Memory B cell (primary cell): ENCODE data around the gene ABTB2.
"Not testable (repeated sequence)": the region's sequence is repeated elsewhere in the genome, so short reads cannot be mapped to it uniquely, and the experiment has no call there.

Source experiments
- ATAC-seq: fragments of 150-1000 bp; cut with Tn5 transposase; 2 replicates; pipeline ENCODE4 v1.10.0; 2021; ENCODE audit warnings: low read depth, mild to moderate bottlenecking, moderate library complexity
- DNase-seq, 2 donors: peaks; one replicate each; pipeline ENCODE4 v3.0.0; 2022; ENCODE audit warnings: low spot score in 2 of 2
- H3K27ac Mint-ChIP-seq: one replicate; pipeline ENCODE4 v1.8.0; 2022; ENCODE audit warnings: mild to moderate bottlenecking, moderate library complexity, mixed read lengths
- H3K27me3 Mint-ChIP-seq: one replicate; pipeline ENCODE4 v1.8.0; 2022; ENCODE audit warnings: mixed read lengths
- H3K36me3 Mint-ChIP-seq: one replicate; pipeline ENCODE4 v1.8.0; 2022; ENCODE audit warnings: mild to moderate bottlenecking, mixed read lengths
- H3K4me1 Mint-ChIP-seq: one replicate; pipeline ENCODE4 v1.8.0; 2022; ENCODE audit warnings: mixed read lengths
- H3K4me3 Mint-ChIP-seq: one replicate; pipeline ENCODE4 v1.8.0; 2022; ENCODE audit warnings: mild to moderate bottlenecking, moderate library complexity, mixed read lengths
- H3K9me3 Mint-ChIP-seq: one replicate; pipeline ENCODE4 v1.8.0; 2022; ENCODE audit warnings: mixed read lengths

The ABTB2 gene

GRCh38 chr11:34357701-34358257, at the start of gene ABTB2:
Gene ABTB2 (minus strand): TSS chr11:34358010.
- Mint-ChIP-seq H3K36me3 (no peaks in the 10 kb centered on the region), H3K27me3 (peaks cover 23% of the 10 kb centered on the region)
- ATAC-seq, result peak; percentile 87

GRCh38 chr11:34407121-34407813, 49.5 kb upstream of the ABTB2 start:
- no peak for ATAC-seq
- Mint-ChIP-seq H3K4me3 (no peak overlapping the region), H3K9me3 (peaks cover 4% of the 10 kb centered on the region), H3K27ac (no peak overlapping the region), H3K4me1 (peaks cover 10% of the 10 kb centered on the region), H3K27me3 (peaks cover 22% of the 10 kb centered on the region), H3K36me3 (peaks cover 5% of the 10 kb centered on the region)
- DNase-seq, result no peak

More at GRCh38 chr11:34357701-34358257, at the start of gene ABTB2:
- H3K9me3 Mint-ChIP-seq, result no peaks in the 10 kb centered on the region
- H3K4me3 Mint-ChIP-seq, result peak within 1 kb of the TSS; percentile 88
- peak; percentile 89 to 96 for DNase-seq
- H3K27ac Mint-ChIP-seq, result peak within 1 kb of the TSS; percentile 72
- peaks cover 17% of the 10 kb centered on the region for H3K4me1 Mint-ChIP-seq

- Mint-ChIP-seq H3K27me3 (peaks cover 22% of the 10 kb centered on the region), H3K4me3 (no peak overlapping the region), H3K27ac (no peak overlapping the region), H3K9me3 (peaks cover 1% of the 10 kb centered on the region), H3K36me3 (peaks cover 5% of the 10 kb centered on the region), H3K4me1 (peaks cover 10% of the 10 kb centered on the region)
- DNase-seq (no peak), ATAC-seq (no peak)
Measured at GRCh38 chr11:34406413-34406812, 48.6 kb upstream of the ABTB2 start.

GRCh38 chr11:34405079-34405858, 47.5 kb upstream of the ABTB2 start:
- H3K27me3 Mint-ChIP-seq, result peaks cover 22% of the 10 kb centered on the region
- ATAC-seq (no peak), DNase-seq (no peak)

GRCh38 chr11:34404280-34404679, 46.5 kb upstream of the ABTB2 start:
- peaks cover 18% of the 10 kb centered on the region for H3K27me3 Mint-ChIP-seq
- ATAC-seq, result no peak
- peaks cover 1% of the 10 kb centered on the region for H3K9me3 Mint-ChIP-seq
- no peak overlapping the region for H3K27ac Mint-ChIP-seq
- no peak for DNase-seq
- H3K4me1 Mint-ChIP-seq, result peaks cover 10% of the 10 kb centered on the region
- H3K36me3 Mint-ChIP-seq, result peaks cover 5% of the 10 kb centered on the region
- no peak overlapping the region for H3K4me3 Mint-ChIP-seq

More at GRCh38 chr11:34405079-34405858, 47.5 kb upstream of the ABTB2 start:
- peaks cover 1% of the 10 kb centered on the region for H3K9me3 Mint-ChIP-seq
- peaks cover 10% of the 10 kb centered on the region for H3K4me1 Mint-ChIP-seq
- H3K4me3 Mint-ChIP-seq, result peak overlapping the region; percentile 61
- H3K27ac Mint-ChIP-seq, result no peak overlapping the region
- H3K36me3 Mint-ChIP-seq, result peaks cover 5% of the 10 kb centered on the region

- peaks cover 14% of the 10 kb centered on the region for H3K27me3 Mint-ChIP-seq
- peaks cover 5% of the 10 kb centered on the region for H3K36me3 Mint-ChIP-seq
- H3K4me1 Mint-ChIP-seq, result peaks cover 10% of the 10 kb centered on the region
- no peak overlapping the region for H3K4me3 Mint-ChIP-seq
- DNase-seq (no peak), ATAC-seq (no peak)
- H3K27ac Mint-ChIP-seq, result no peak overlapping the region
- H3K9me3 Mint-ChIP-seq, result peaks cover 1% of the 10 kb centered on the region
Measured at GRCh38 chr11:34403431-34403830, 45.6 kb upstream of the ABTB2 start.

GRCh38 chr11:34397811-34398210, 40.0 kb upstream of the ABTB2 start:
- ATAC-seq (no peak), DNase-seq (no peak)
- H3K4me1 Mint-ChIP-seq, result no peaks in the 10 kb centered on the region
- peaks cover 13% of the 10 kb centered on the region for H3K27me3 Mint-ChIP-seq
- peaks cover 8% of the 10 kb centered on the region for H3K9me3 Mint-ChIP-seq
- no peak overlapping the region for H3K4me3 Mint-ChIP-seq
- no peak overlapping the region for H3K27ac Mint-ChIP-seq
- H3K36me3 Mint-ChIP-seq, result peaks cover 2% of the 10 kb centered on the region

- Mint-ChIP-seq H3K9me3 (peaks cover 11% of the 10 kb centered on the region), H3K27me3 (peaks cover 13% of the 10 kb centered on the region), H3K4me3 (no peak overlapping the region), H3K36me3 (peaks cover 2% of the 10 kb centered on the region), H3K27ac (no peak overlapping the region), H3K4me1 (no peaks in the 10 kb centered on the region)
- ATAC-seq (no peak), DNase-seq (no peak)
Measured at GRCh38 chr11:34397120-34397519, 39.3 kb upstream of the ABTB2 start.

GRCh38 chr11:34395916-34396550, 38.2 kb upstream of the ABTB2 start:
- Mint-ChIP-seq H3K4me1 (no peaks in the 10 kb centered on the region), H3K36me3 (peaks cover 2% of the 10 kb centered on the region), H3K27ac (no peak overlapping the region), H3K4me3 (no peak overlapping the region), H3K9me3 (peaks cover 12% of the 10 kb centered on the region), H3K27me3 (peaks cover 14% of the 10 kb centered on the region)
- ATAC-seq (no peak), DNase-seq (no peak)

- DNase-seq (no peak), ATAC-seq (no peak)
- Mint-ChIP-seq H3K4me1 (no peaks in the 10 kb centered on the region), H3K36me3 (peaks cover 2% of the 10 kb centered on the region), H3K27ac (no peak overlapping the region), H3K4me3 (no peak overlapping the region), H3K9me3 (peaks cover 12% of the 10 kb centered on the region), H3K27me3 (peaks cover 14% of the 10 kb centered on the region)
Measured at GRCh38 chr11:34394771-34395300, 37.0 kb upstream of the ABTB2 start.

GRCh38 chr11:34387653-34388052, 29.8 kb upstream of the ABTB2 start:
- Mint-ChIP-seq H3K36me3 (no peaks in the 10 kb centered on the region), H3K4me3 (no peak overlapping the region), H3K4me1 (no peaks in the 10 kb centered on the region), H3K27ac (no peak overlapping the region), H3K9me3 (peaks cover 4% of the 10 kb centered on the region), H3K27me3 (peaks cover 6% of the 10 kb centered on the region)
- ATAC-seq (no peak), DNase-seq (no peak)

- H3K36me3 Mint-ChIP-seq, DNase-seq, ATAC-seq, H3K4me1 Mint-ChIP-seq, H3K9me3 Mint-ChIP-seq, H3K4me3 Mint-ChIP-seq, H3K27me3 Mint-ChIP-seq, H3K27ac Mint-ChIP-seq: not testable (repeated sequence)
Measured at GRCh38 chr11:34386356-34386755, 28.5 kb upstream of the ABTB2 start.

- DNase-seq, result no peak
- peaks cover 4% of the 10 kb centered on the region for H3K27me3 Mint-ChIP-seq
- H3K27ac Mint-ChIP-seq, result no peak overlapping the region
- H3K4me1 Mint-ChIP-seq, result no peaks in the 10 kb centered on the region
- no peak overlapping the region for H3K4me3 Mint-ChIP-seq
- H3K36me3 Mint-ChIP-seq, result peaks cover 2% of the 10 kb centered on the region
- H3K9me3 Mint-ChIP-seq, result no peaks in the 10 kb centered on the region
- ATAC-seq, result no peak
Measured at GRCh38 chr11:34382532-34383276, 24.9 kb upstream of the ABTB2 start.
